A549 (cell line): ENCODE data around the gene ZNF484. TPM values are rescaled to one million over a fixed set of nuclear protein-coding genes. Genes with fewer than 3 reads are reported as not detected.

Experiments
- ATAC-seq, 2 experiments: fragments of 200-7000 bp in 1 of 2; fragments of >200 bp in 1 of 2; cut with Nextera tagmentation in 1 of 2; cut with Tn5 transposase in 1 of 2; 3 replicates each; pipeline versions ENCODE4 v1.8.0 to v1.9.1; 2018 to 2020; ENCODE audit warnings: mild to moderate bottlenecking in 1 of 2, moderate library complexity in 1 of 2
- CTCF ChIA-PET: fragments of 300-600 bp; sonication (Branson Sonifier 250); formaldehyde crosslinking; extraction: SDS; loops from one replicate; lab custom pipeline; 2021; ENCODE audit warnings: antibody characterized with exemption, inconsistent platforms; lab: Yijun Ruan, JAX
- POLR2A ChIA-PET: fragments of 350-600 bp; formaldehyde crosslinking; extraction: SDS; loops from one replicate; lab custom pipeline; 2021; ENCODE audit warnings: antibody characterized with exemption, inconsistent platforms; lab: Yijun Ruan, JAX
- DNase-seq, 2 experiments: peaks; one replicate each; pipeline versions ENCODE4 v3.0.0 to v3.0.0-alpha.2; 2011 to 2016; ENCODE audit warnings: low read depth in 1 of 2, low spot score in 1 of 2
- FAIRE-seq: peaks from 2 replicates; lab custom pipeline; 2011; peaks lifted over from hg19 to GRCh38; lab: Jason Lieb, UNC
- H3K27ac ChIP-seq, 2 experiments: fragments of >200 bp; sonication (Bioruptor Twin); formaldehyde crosslinking; 3 replicates each; pipeline ENCODE4 v1.5.1; 2016 to 2017
- H3K4me1 ChIP-seq: fragments of >200 bp; sonication (Bioruptor Twin); formaldehyde crosslinking; 3 replicates; pipeline ENCODE4 v1.6.1; 2016
- H3K4me2 ChIP-seq: fragments of >200 bp; sonication (Bioruptor Twin); formaldehyde crosslinking; 3 replicates; pipeline ENCODE4 v1.6.1; 2016
- H3K4me3 ChIP-seq: fragments of >200 bp; sonication (Bioruptor Twin); formaldehyde crosslinking; 3 replicates; pipeline ENCODE4 v1.5.1; 2016
- H3K9me3 ChIP-seq: fragments of >200 bp; sonication (Bioruptor Twin); formaldehyde crosslinking; 3 replicates; pipeline ENCODE4 v1.6.1; 2016
- ATOH8 ChIP-seq: fragments of 250-450 bp; sonication (Bioruptor Pico); IDR thresholded peaks from 2 replicates; pipeline ENCODE4 v1.5.0; 2020; ENCODE audit warnings: low read depth, mild to moderate bottlenecking, moderate library complexity
- BCL3 ChIP-seq: fragments of >200 bp; sonication (Bioruptor Twin); formaldehyde crosslinking; IDR thresholded peaks from 3 replicates; pipeline ENCODE4 v1.6.1; 2016
- CBX8 ChIP-seq: fragments of 200-600 bp; sonication (generic); IDR thresholded peaks from 2 replicates; pipeline ENCODE4 v1.6.1; 2016
- CEBPB ChIP-seq, 2 experiments: fragments of >200 bp in 1 of 2; sonication (Bioruptor Twin) in 1 of 2; formaldehyde crosslinking in 1 of 2; IDR thresholded peaks; 2 replicates each; pipeline ENCODE4 v1.6.1; 2012 to 2016
- CHD2 ChIP-seq: fragments of 150-350 bp; IDR thresholded peaks from 2 replicates; pipeline ENCODE4 v1.6.1; 2014; ENCODE audit warnings: low read length; ENCODE audit not compliant: partially characterized antibody
- CHD4 ChIP-seq: fragments of 200-600 bp; sonication (generic); IDR thresholded peaks from 2 replicates; pipeline ENCODE4 v1.6.1; 2016; ENCODE audit warnings: antibody characterized with exemption, mild to moderate bottlenecking, borderline replicate concordance
- E2F6 ChIP-seq: IDR thresholded peaks from 2 replicates; pipeline ENCODE4 v1.6.1; 2012; ENCODE audit warnings: low read depth, borderline replicate concordance
- EHF ChIP-seq: fragments of 250-450 bp; sonication (Bioruptor Pico); IDR thresholded peaks from 2 replicates; pipeline ENCODE4 v1.5.0; 2020; ENCODE audit warnings: mild to moderate bottlenecking
- EHMT2 ChIP-seq: fragments of 200-600 bp; sonication (generic); IDR thresholded peaks from 2 replicates; pipeline ENCODE4 v1.6.1; 2016; ENCODE audit warnings: antibody characterized with exemption, low read depth, mild to moderate bottlenecking, moderate library complexity
- ELK1 ChIP-seq: fragments of 150-350 bp; IDR thresholded peaks from 2 replicates; pipeline ENCODE4 v1.6.1; 2014; ENCODE audit warnings: low read depth, mild to moderate bottlenecking, low read length
- EP300 ChIP-seq, 2 experiments: fragments of >200 bp; sonication (Bioruptor Twin); formaldehyde crosslinking; IDR thresholded peaks; 2 replicates in 1 of 2; 3 replicates in 1 of 2; pipeline ENCODE4 v1.6.1; 2016 to 2017
- ESRRA ChIP-seq: fragments of 150-350 bp; IDR thresholded peaks from 2 replicates; pipeline ENCODE4 v1.6.1; 2014; ENCODE audit warnings: mild to moderate bottlenecking, low read length, borderline replicate concordance
- FOSB ChIP-seq: fragments of 250-450 bp; sonication (Bioruptor Pico); IDR thresholded peaks from 2 replicates; pipeline ENCODE4 v1.5.0; 2020; ENCODE audit warnings: mild to moderate bottlenecking, moderate library complexity
- FOSL2 ChIP-seq, 2 experiments: fragments of 450-650 bp in 1 of 2; fragments of >200 bp in 1 of 2; sonication (Bioruptor Twin) in 1 of 2; formaldehyde crosslinking; IDR thresholded peaks; 2 replicates each; pipeline versions ENCODE4 v1.5.0 to v1.6.1; 2016 to 2020; ENCODE audit warnings: mild to moderate bottlenecking in 1 of 2, moderate library complexity in 1 of 2
- FOXS1 ChIP-seq: fragments of 250-450 bp; sonication (Bioruptor Pico); IDR thresholded peaks from 2 replicates; pipeline ENCODE4 v1.5.0; 2020; ENCODE audit warnings: mild to moderate bottlenecking, moderate library complexity
- GATA3 ChIP-seq: IDR thresholded peaks from 2 replicates; pipeline ENCODE4 v1.6.1; 2012; ENCODE audit warnings: borderline replicate concordance
- HES2 ChIP-seq: fragments of >200 bp; sonication (Bioruptor Twin); formaldehyde crosslinking; IDR thresholded peaks from 2 replicates; pipeline ENCODE4 v1.6.1; 2016
- HEYL ChIP-seq: fragments of 250-450 bp; sonication (Bioruptor Pico); IDR thresholded peaks from 2 replicates; pipeline ENCODE4 v1.8.0; 2021; ENCODE audit warnings: mild to moderate bottlenecking, moderate library complexity
- HMGXB4 ChIP-seq: fragments of 250-450 bp; sonication (Bioruptor Pico); IDR thresholded peaks from 2 replicates; pipeline ENCODE4 v1.5.0; 2021; ENCODE audit warnings: mild to moderate bottlenecking, moderate library complexity, borderline replicate concordance
- HOXA7 ChIP-seq: fragments of 250-450 bp; sonication (Bioruptor Pico); IDR thresholded peaks from 2 replicates; pipeline ENCODE4 v1.5.0; 2020; ENCODE audit warnings: mild to moderate bottlenecking, moderate library complexity
- HOXB5 ChIP-seq: fragments of 250-450 bp; sonication (Bioruptor Pico); IDR thresholded peaks from 2 replicates; pipeline ENCODE4 v1.5.0; 2020; ENCODE audit warnings: mild to moderate bottlenecking, moderate library complexity
- JUN ChIP-seq, 2 experiments: fragments of >200 bp; sonication (Bioruptor Twin); formaldehyde crosslinking; IDR thresholded peaks; 2 replicates in 1 of 2; 3 replicates in 1 of 2; pipeline ENCODE4 v1.6.1; 2016 to 2017
- JUNB ChIP-seq: fragments of >200 bp; sonication (Bioruptor Twin); formaldehyde crosslinking; IDR thresholded peaks from 2 replicates; pipeline ENCODE4 v1.6.1; 2016
- MAFK ChIP-seq: fragments of 450-650 bp; IDR thresholded peaks from 2 replicates; pipeline ENCODE4 v1.6.1; 2014; ENCODE audit not compliant: partially characterized antibody
- MAX ChIP-seq: IDR thresholded peaks from 2 replicates; pipeline ENCODE4 v1.6.1; 2012
- MAZ ChIP-seq: fragments of 150-350 bp; IDR thresholded peaks from 2 replicates; pipeline ENCODE4 v1.6.1; 2014; ENCODE audit warnings: antibody characterized with exemption, low read depth, low read length, borderline replicate concordance
- MYC ChIP-seq: IDR thresholded peaks from 2 replicates; pipeline ENCODE4 v1.6.1; 2012; ENCODE audit warnings: mild to moderate bottlenecking, inconsistent platforms, low read length, improper control_type of control experiment, borderline replicate concordance
- NFE2L2 ChIP-seq: fragments of 150-350 bp; conservative IDR thresholded peaks from 2 replicates; pipeline ENCODE4 v1.6.1; 2014; ENCODE audit warnings: low read length
- NPAS2 ChIP-seq: fragments of 250-450 bp; sonication (Bioruptor Pico); IDR thresholded peaks from 2 replicates; pipeline ENCODE4 v1.8.0; 2022; ENCODE audit warnings: mild to moderate bottlenecking, moderate library complexity, borderline replicate concordance
- NR3C1 ChIP-seq: fragments of >200 bp; sonication (Bioruptor Twin); formaldehyde crosslinking; IDR thresholded peaks from 3 replicates; pipeline ENCODE4 v1.6.1; 2017
- PHF8 ChIP-seq: fragments of 200-600 bp; sonication (generic); IDR thresholded peaks from 2 replicates; pipeline ENCODE4 v1.6.1; 2016; ENCODE audit warnings: low read depth, mild to moderate bottlenecking, antibody characterized with exemption, moderate library complexity, borderline replicate concordance
- POLR2A ChIP-seq: IDR thresholded peaks from 2 replicates; pipeline ENCODE4 v1.6.1; 2012; ENCODE audit warnings: mild to moderate bottlenecking, low read length
- RNF2 ChIP-seq: fragments of 200-600 bp; sonication (generic); IDR thresholded peaks from 2 replicates; pipeline ENCODE4 v1.6.1; 2016; ENCODE audit warnings: low read depth, mild to moderate bottlenecking, antibody characterized with exemption, moderate library complexity, borderline replicate concordance
- SREBF2 ChIP-seq: fragments of 450-650 bp; IDR thresholded peaks from 2 replicates; pipeline ENCODE4 v1.6.1; 2014; ENCODE audit warnings: mild to moderate bottlenecking, moderate library complexity
- TP53 ChIP-seq: fragments of 250-450 bp; sonication (Bioruptor Pico); IDR thresholded peaks from 2 replicates; pipeline ENCODE4 v1.5.0; 2021; ENCODE audit warnings: mild to moderate bottlenecking, moderate library complexity
- ZFP36 ChIP-seq: fragments of 450-650 bp; IDR thresholded peaks from 2 replicates; pipeline ENCODE4 v1.6.1; 2014; ENCODE audit warnings: borderline replicate concordance; ENCODE audit not compliant: partially characterized antibody
- WGBS: methylation state at CpG from one replicate; pipeline ENCODE4 v1.1.6; 2017; ENCODE audit errors: missing lambda C conversion rate; 5-methylcytosine and 5-hydroxymethylcytosine counted together
- polyA plus RNA-seq, 4 experiments: library from polyadenylated mRNA; depleted of rRNA in 3 of 4; stranded (reverse); fragments of >200 nt; fragmentation: RNase III in 1 of 4; extraction: RNeasy Plus Mini Kit Qiagen cat#74134 plus additional on column Dnase treatment in 1 of 4; gene quantifications; 2 replicates in 3 of 4; 3 replicates in 1 of 4; pipeline ENCODE4 v1.2.3, GENCODE V29; 2011 to 2017

Gene ZNF484
- polyA plus RNA-seq, 2 of the 4 experiments (the other 2 are of a cell fraction) = 2.3 to 5.6 TPM

GRCh38 chr9:92808726-92809451 lies 68.9 kb downstream of the ZNF484 start:
- 2% methylated on average over 22 of the region's 60 CpGs for WGBS
- Histone ChIP-seq H3K9me3 (no peaks in the 10 kb centered on the region), H3K27ac (no peak overlapping the region), H3K4me3 (peak overlapping the region; percentile 39), H3K4me2 (peak overlapping the region; percentile 91), H3K4me1 (peaks cover 22% of the 10 kb centered on the region)
- FAIRE-seq (no peak), ATAC-seq (peak; percentile 71 to 82), DNase-seq (peak; percentile 41 to 58)
- POLR2A ChIA-PET = interaction anchor here (0.6 kb wide), 1 partner anchor 285 kb away, joined by 5 read pairs; no protein-coding TSS in a partner anchor
- CTCF ChIA-PET = interaction anchor here (0.6 to 1.9 kb wide), 4 partner anchors 17 to 190 kb away, joined by 3 to 8 read pairs (median 6); no protein-coding TSS in a partner anchor
- TF ChIP-seq ATOH8 (no peak), ELK1 (no peak), HOXA7 (no peak), TP53 (CRISPR knock-in tag) (no peak), ESRRA (no peak), MAFK (no peak), FOSL2 (IDR thresholded peaks at IDR 0.05) (no peak), FOSL2 (CRISPR knock-in tag; IDR thresholded peaks at IDR 0.05) (no peak), FOSB (no peak), EHMT2 (no peak), EHF (CRISPR knock-in tag) (no peak), EP300 (IDR thresholded peaks at IDR 0.05) (no peak), POLR2A (no peak), CHD2 (no peak), CEBPB (IDR thresholded peaks at IDR 0.05) (no peak), HEYL (no peak), SREBF2 (no peak), HMGXB4 (no peak), MAX (peak; percentile 69), NFE2L2 (no peak), HOXB5 (no peak), BCL3 (no peak), HES2 (no peak), NR3C1 (no peak), MYC (peak; percentile 27; the same call in 1 of the 2 replicates), GATA3 (peak; percentile 36; the same call in 1 of the 2 replicates), CBX8 (no peak), JUNB (no peak), MAZ (no peak), PHF8 (no peak), E2F6 (0 out of 2 replicates have a peak, but pooled peaks have one; percentile 28), FOXS1 (CRISPR knock-in tag) (no peak), CHD4 (no peak), ZFP36 (peak; percentile 64), RNF2 (peak; percentile 98), JUN (IDR thresholded peaks at IDR 0.05) (0 out of 5 replicates have a peak, but pooled peaks of 1 of the 2 experiments have one; percentile 26), NPAS2 (CRISPR knock-in tag) (no peak)
